Activated naive CD8-positive, alpha-beta T cell (primary cell): Measurements from ENCODE around the gene SLC16A3.

Source experiments
- H3K27ac Mint-ChIP-seq: one replicate; pipeline ENCODE4 v1.8.0; 2021; ENCODE audit warnings: mixed read lengths
- H3K27me3 Mint-ChIP-seq: one replicate; pipeline ENCODE4 v1.8.0; 2021; ENCODE audit warnings: mixed read lengths
- H3K36me3 Mint-ChIP-seq: one replicate; pipeline ENCODE4 v1.8.0; 2021; ENCODE audit warnings: mixed read lengths
- H3K4me1 Mint-ChIP-seq: one replicate; pipeline ENCODE4 v1.8.0; 2021; ENCODE audit warnings: low read depth, mixed read lengths
- H3K4me3 Mint-ChIP-seq: one replicate; pipeline ENCODE4 v1.8.0; 2021; ENCODE audit warnings: mild to moderate bottlenecking, mixed read lengths
- H3K9me3 Mint-ChIP-seq: one replicate; pipeline ENCODE4 v1.8.0; 2021; ENCODE audit warnings: low read depth, mixed read lengths

Gene SLC16A3

DNA sequence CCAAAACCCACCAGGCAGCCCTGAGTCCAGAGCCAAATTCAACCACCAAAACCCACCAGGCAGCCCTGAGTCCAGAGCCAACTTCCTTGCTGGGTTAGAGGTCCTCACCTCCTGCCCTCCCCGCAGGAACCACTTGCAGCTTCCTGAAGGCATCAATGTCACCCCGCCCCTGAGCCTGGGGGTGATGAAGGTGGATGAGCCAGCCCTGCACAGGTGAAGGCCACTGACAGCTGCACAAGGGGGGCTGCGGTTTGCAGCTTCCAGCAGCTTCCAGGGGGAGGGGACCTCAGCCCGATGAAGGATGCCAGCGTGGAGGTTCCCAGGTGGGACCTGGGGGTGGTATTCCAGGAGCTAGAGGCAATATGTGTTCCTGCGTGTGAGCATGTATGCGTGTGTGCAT is 52.2 kb downstream of the SLC16A3 start:
- Mint-ChIP-seq H3K4me1 (peaks cover 13% of the 10 kb centered on the region), H3K9me3 (no peaks in the 10 kb centered on the region), H3K36me3 (peaks cover 2% of the 10 kb centered on the region), H3K27ac (no peak overlapping the region), H3K4me3 (no peak overlapping the region), H3K27me3 (no peaks in the 10 kb centered on the region)

DNA sequence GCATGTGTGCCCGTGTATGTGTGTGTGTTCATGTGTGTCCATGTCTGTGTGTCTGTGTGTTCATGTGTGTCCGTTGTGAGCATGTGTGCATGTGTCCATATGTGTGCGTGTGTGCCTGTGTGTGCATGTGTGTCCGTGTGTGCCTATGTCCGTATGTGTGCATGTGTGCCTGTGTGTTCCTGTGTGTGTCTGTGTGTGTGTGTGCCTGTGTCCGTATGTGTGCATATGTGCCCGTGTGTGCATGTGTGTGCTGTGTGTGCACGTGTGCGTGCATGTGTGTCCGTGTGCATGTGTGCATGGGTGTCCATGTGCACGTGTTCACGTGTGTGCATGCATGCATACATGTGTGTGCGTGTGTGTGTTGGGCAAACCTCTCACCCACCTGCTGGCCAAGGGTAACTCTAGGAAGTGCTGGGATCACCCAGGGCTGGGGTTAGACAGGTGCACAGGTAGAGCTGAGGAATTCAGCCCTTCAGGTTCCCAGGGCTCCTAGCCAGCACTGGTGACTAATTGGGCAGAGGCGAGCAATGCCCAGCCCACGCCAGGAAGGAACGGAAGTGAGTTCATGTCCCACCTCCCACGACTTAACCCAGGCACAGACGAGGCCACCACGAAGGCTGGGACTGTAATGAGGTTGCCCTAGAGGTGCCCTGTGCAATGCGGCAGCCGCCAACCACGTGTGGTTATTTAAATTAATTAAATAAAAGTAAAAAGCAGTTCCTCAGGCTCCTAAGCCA is 52.8 kb downstream of the SLC16A3 start:
- peaks cover 13% of the 10 kb centered on the region for H3K4me1 Mint-ChIP-seq
- no peaks in the 10 kb centered on the region for H3K27me3 Mint-ChIP-seq
- H3K27ac Mint-ChIP-seq, result no peak overlapping the region
- no peak overlapping the region for H3K4me3 Mint-ChIP-seq
- no peaks in the 10 kb centered on the region for H3K9me3 Mint-ChIP-seq
- peaks cover 2% of the 10 kb centered on the region for H3K36me3 Mint-ChIP-seq

DNA sequence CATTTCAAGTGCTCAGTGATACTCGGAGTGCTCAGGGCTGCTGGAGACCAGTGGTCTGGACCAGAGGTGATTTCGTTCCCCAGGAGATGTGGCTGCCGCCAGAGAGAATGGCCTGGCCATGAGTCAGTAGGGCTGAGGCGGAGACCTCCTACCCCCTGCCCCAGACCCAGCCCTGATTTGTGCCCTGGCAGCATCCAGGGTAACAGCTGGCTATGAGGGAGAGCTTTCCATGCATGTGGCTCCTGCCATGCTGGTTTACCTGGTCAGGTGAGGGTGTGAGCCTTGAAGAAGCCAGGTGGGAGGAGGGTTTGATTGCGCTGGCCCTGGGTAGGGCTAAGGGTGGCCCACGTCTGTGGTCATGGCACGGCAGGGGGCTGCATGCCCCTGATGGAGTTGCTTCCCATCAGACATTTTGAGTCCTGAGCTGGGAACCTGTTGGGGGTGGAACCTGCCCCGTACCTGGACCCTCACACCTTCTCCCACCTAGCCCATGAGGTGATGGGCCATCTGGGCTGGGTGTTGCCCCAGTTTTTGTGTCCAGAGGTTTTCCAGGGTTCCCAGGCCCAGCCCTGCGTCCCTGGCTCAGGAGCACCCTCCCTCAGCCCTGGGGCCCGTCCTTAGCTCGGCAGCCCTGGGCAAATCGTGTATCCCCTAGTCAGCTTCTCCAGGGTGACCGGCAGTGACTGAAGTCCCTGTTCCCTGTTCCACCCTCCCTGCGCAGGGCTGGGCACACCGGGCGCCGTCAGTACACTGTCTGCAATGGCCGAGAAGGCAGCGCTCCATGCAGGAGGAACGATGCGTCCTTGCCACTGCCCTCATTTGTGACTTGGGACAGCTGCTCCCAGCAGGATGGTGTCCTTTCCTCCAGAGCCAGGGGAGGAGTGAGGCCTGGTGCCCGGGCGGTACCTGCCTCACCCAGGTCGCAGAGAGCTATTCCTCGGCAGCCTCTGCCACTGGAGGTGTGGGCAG is 53.7 kb downstream of the SLC16A3 start:
- H3K36me3 Mint-ChIP-seq, result peaks cover 2% of the 10 kb centered on the region
- H3K4me3 Mint-ChIP-seq, result no peak overlapping the region
- peaks cover 13% of the 10 kb centered on the region for H3K4me1 Mint-ChIP-seq
- H3K27me3 Mint-ChIP-seq, result no peaks in the 10 kb centered on the region
- no peaks in the 10 kb centered on the region for H3K9me3 Mint-ChIP-seq
- H3K27ac Mint-ChIP-seq, result no peak overlapping the region

DNA sequence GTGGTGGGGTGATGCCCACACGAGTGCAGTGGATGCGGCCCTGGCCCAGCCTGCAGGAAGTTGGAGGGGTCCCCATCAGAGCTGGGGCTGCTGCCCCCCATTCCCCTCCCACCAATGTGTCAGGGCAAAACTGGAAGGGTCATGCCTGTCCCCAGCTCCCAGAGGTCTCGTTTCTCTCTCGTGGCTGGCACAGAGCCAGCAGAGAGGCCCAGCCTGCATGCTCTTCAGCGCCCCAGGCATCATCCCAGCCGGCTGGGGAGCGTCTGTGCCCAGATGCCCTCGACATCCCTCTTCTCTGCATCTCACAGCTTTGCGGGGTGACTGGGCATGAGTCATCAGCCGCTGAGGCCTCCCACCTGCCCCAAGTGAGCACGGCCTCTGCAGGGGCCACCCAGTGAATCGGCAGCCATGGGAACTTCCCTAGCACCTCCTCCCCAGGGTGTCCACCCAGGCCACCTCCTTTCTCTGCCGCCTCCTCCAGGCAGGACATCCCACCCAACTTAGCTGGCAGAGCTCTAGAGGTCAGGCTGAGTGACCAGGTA is 54.4 kb downstream of the SLC16A3 start:
- Mint-ChIP-seq H3K36me3 (no peaks in the 10 kb centered on the region), H3K27me3 (no peaks in the 10 kb centered on the region), H3K9me3 (no peaks in the 10 kb centered on the region), H3K4me3 (no peak overlapping the region), H3K27ac (peak overlapping the region; percentile 58), H3K4me1 (peaks cover 13% of the 10 kb centered on the region)

- Mint-ChIP-seq H3K4me3 (no peak overlapping the region), H3K27ac (no peak overlapping the region), H3K36me3 (no peaks in the 10 kb centered on the region), H3K4me1 (peaks cover 13% of the 10 kb centered on the region), H3K9me3 (no peaks in the 10 kb centered on the region), H3K27me3 (no peaks in the 10 kb centered on the region)
Measured at GRCh38 chr17:82285141-82285540, 56.3 kb downstream of the SLC16A3 start.

GRCh38 chr17:82287013-82287867 is 58.4 kb downstream of the SLC16A3 start:
- Mint-ChIP-seq H3K27me3 (no peaks in the 10 kb centered on the region), H3K9me3 (no peaks in the 10 kb centered on the region), H3K36me3 (no peaks in the 10 kb centered on the region), H3K4me3 (no peak overlapping the region), H3K27ac (no peak overlapping the region), H3K4me1 (peaks cover 9% of the 10 kb centered on the region)

DNA sequence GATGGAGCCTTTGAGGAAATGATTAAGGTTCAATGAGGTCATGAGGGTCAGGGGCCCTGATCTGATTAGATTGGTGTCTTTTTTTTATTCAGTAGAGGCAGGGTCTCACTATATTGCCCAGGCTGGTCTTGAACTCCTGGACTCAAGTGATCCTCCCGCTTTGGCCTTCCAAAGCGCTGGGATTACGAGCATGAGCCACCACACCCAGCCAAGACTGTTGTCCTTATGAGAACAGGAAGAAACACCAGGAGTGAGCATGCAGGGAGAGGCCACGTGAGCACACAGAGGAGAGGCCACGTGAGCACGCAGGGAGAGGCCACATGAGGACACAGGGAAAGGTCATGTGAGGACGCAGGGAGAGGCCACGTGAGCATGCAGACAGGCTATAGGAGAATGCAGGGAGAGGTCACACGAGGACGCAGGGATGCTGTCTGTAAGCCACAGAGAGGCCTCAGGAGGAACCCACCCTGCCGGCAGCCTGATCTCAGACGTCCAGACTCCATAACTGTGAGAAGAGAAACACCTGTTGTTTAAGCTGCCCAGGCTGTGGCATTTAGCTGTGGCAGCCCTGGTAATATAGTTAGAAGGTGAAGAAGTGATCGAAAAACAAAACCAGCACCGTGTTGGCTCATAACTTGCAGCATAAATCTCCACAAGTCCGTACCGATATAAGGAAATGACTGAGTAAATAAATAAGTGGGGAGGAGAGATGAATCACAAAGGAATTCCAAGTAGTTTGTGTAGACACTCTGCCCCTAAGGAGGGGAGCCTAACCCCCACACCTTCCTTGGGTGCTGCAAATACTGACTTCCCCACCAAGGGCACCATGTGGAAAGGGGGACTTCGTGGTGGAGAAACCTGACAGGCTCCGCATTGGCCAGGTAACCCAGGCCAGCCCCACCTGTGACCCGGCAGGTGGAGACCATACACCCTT is 59.3 kb downstream of the SLC16A3 start:
- Mint-ChIP-seq H3K27me3 (no peaks in the 10 kb centered on the region), H3K9me3 (no peaks in the 10 kb centered on the region)

More for the DNA sequence above, 59.3 kb downstream of the SLC16A3 start:
- H3K36me3 Mint-ChIP-seq, result no peaks in the 10 kb centered on the region
- H3K27ac Mint-ChIP-seq, result peak overlapping the region; percentile 12
- no peak overlapping the region for H3K4me3 Mint-ChIP-seq
- H3K4me1 Mint-ChIP-seq, result peaks cover 9% of the 10 kb centered on the region
